T-helper 17 cell (primary cell): ENCODE results near the gene PTPDC1. TPM values are rescaled to one million over a fixed set of nuclear protein-coding genes. Genes with fewer than 3 reads are reported as not detected.

Experiments
- ATAC-seq: fragments of 150-1000 bp; cut with Tn5 transposase; 2 replicates; pipeline ENCODE4 v1.10.0; 2021; ENCODE audit warnings: mild to moderate bottlenecking, moderate library complexity
- DNase-seq, 3 donors: peaks; one replicate each; pipeline versions ENCODE4 v3.0.0 to v3.0.0-alpha.2; 2020 to 2021
- H3K9me3 ChIP-seq: one replicate; pipeline ENCODE4 v1.7.0; 2013; ENCODE audit warnings: low read length, mild to moderate bottlenecking; ENCODE audit not compliant: control insufficient read depth, poor library complexity, severe bottlenecking
- H3K27ac Mint-ChIP-seq: one replicate; pipeline ENCODE4 v1.8.0; 2022; ENCODE audit warnings: mild to moderate bottlenecking, moderate library complexity, mixed read lengths
- H3K27me3 Mint-ChIP-seq: one replicate; pipeline ENCODE4 v1.8.0; 2022; ENCODE audit warnings: mixed read lengths
- H3K36me3 Mint-ChIP-seq: one replicate; pipeline ENCODE4 v1.8.0; 2022; ENCODE audit warnings: low read depth, mixed read lengths
- H3K4me1 Mint-ChIP-seq: one replicate; pipeline ENCODE4 v1.8.0; 2022; ENCODE audit warnings: mild to moderate bottlenecking, mixed read lengths
- H3K4me3 Mint-ChIP-seq: one replicate; pipeline ENCODE4 v1.8.0; 2022; ENCODE audit warnings: mild to moderate bottlenecking, moderate library complexity, mixed read lengths
- total RNA-seq, 4 donors: library from RNA in 2 of 4; stranded (reverse) in 2 of 4; gene quantifications; one replicate each; pipeline ENCODE4 v1.2.3 and lab custom pipeline; 2022 to 2026

Gene PTPDC1
- total RNA-seq, 2 donors from 2014 or later, result 2.4 to 2.8 TPM

DNA sequence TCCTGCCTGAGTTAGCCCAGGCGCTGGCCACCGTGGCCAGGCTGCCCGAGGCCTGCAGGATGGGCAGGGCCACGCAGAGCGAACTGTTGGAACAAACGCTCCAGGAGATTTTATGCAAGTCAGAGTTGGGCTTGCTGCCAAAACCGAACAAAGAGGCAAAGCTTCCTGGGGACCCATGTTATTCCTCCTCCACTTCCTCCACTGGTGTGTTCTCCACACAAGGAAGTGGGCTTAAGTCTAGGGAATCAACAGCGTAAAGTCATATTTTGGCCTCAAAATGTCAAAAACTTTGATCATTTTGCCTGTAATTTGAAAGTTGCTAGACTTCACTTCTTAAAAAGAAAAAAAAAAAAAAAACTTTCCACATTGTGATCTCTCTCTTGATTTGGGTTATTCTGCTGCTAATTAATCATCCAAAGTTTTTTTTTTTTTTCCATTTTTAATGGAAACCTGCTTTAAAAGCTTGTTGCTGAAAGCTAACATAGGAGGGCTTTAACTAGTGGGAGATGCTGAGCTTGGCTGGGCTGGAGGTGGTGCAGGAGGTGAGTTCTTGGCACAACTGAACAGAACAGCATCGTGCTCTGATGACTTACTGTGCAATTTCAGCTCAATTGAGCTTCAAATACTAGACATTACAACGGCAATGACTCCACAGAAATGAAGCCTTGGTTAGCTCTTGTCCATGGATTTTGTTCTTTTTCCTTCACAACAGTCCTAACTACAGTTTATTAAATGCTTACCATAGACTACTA is 73.0 kb downstream of the PTPDC1 start:
- no peaks in the 10 kb centered on the region for H3K9me3 ChIP-seq
- Mint-ChIP-seq H3K27ac (no peak overlapping the region), H3K4me3 (no peak overlapping the region), H3K36me3 (no peaks in the 10 kb centered on the region), H3K27me3 (peaks cover 6% of the 10 kb centered on the region), H3K4me1 (peaks cover 4% of the 10 kb centered on the region)
- DNase-seq, result no peak
- no peak for ATAC-seq

Other genes with a start within 250 kb of the PTPDC1 start
- not detected for gene BARX1, start 129.1 kb upstream of the PTPDC1 start, total RNA-seq
- 1 to 10 TPM; 3.4 to 5.3 TPM for gene ZNF169, start 174.8 kb downstream of the PTPDC1 start, total RNA-seq
- not detected for gene NUTM2F, start 244.2 kb downstream of the PTPDC1 start, total RNA-seq